ENCODE measurements around the gene CIITA.
A peak's percentile ranks its signal among the peaks of the same experiment; 100 is the strongest.
"Not testable (repeated sequence)": the region's sequence is repeated elsewhere in the genome, so short reads cannot be mapped to it uniquely, and the experiment has no call there.

The CIITA gene

GRCh38 chr16:10926867-10927266, 49.9 kb downstream of the CIITA start:
- no peak overlapping the region for H3K4me3 ChIP-seq (ENCODE audit: low read depth, low read length)
- peaks cover 10% of the 10 kb centered on the region; the same call in 1 of the 2 replicates for H3K36me3 ChIP-seq
- H3K9me3 ChIP-seq: no peaks in the 10 kb centered on the region
- no peaks in the 10 kb centered on the region for H3K4me1 ChIP-seq
- no peak for DNase-seq
- H3K27me3 ChIP-seq: no peaks in the 10 kb centered on the region
- no peak for TF ChIP-seq CTCF (IDR thresholded peaks at IDR 0.05; ENCODE audit: low read depth, low read length)

DNA sequence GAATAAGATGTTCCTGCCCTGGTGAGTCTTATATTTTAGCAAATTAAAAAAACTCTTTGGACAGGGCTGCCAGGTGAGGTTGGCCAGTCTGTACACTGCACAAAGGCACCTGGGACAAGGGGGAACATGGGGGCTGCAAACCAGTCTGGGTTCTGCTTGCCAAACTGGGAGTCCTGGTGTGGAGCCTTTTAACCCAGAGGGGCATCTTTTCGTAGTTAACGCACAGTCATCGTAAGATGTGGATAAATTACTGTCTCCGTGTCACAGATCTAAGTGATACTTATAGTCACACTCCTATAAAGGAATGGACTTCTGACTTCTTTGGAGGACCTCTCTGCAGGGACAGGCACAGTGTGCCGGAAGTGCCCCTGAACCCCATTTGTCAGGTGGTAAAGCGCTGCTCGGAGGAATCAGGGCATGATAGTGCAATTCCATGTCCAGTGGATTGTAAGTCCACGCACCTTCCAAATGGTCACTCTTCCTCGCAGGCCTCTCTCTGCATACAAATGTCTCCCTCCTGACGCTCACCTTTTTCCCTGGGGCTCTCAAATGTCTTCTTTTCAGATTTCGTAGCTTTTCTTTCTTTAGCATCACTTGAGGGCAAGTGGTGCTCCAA, 50.6 kb downstream of the CIITA start:
- peaks cover 10% of the 10 kb centered on the region; the same call in 1 of the 2 replicates for H3K36me3 ChIP-seq
- DNase-seq: no peak
- H3K4me1 ChIP-seq: no peaks in the 10 kb centered on the region
- no peak overlapping the region for H3K4me3 ChIP-seq (ENCODE audit: low read depth, low read length)
- TF ChIP-seq CTCF (IDR thresholded peaks at IDR 0.05; ENCODE audit: low read depth, low read length): no peak
- no peaks in the 10 kb centered on the region for H3K9me3 ChIP-seq
- no peaks in the 10 kb centered on the region for H3K27me3 ChIP-seq

GRCh38 chr16:10929097-10929496, 52.1 kb downstream of the CIITA start:
- not testable (repeated sequence) for H3K9me3 ChIP-seq; H3K4me3 ChIP-seq (ENCODE audit: low read depth, low read length); H3K27me3 ChIP-seq; DNase-seq; H3K4me1 ChIP-seq
- H3K36me3 ChIP-seq: peaks cover 19% of the 10 kb centered on the region

GRCh38 chr16:10929853-10930754, 53.1 kb downstream of the CIITA start:
- peaks cover 19% of the 10 kb centered on the region for H3K36me3 ChIP-seq
- no peak for DNase-seq
- no peaks in the 10 kb centered on the region for H3K27me3 ChIP-seq
- H3K4me1 ChIP-seq: no peaks in the 10 kb centered on the region; the same call in 1 of the 2 replicates
- no peak overlapping the region for H3K4me3 ChIP-seq (ENCODE audit: low read depth, low read length)
- H3K9me3 ChIP-seq: no peaks in the 10 kb centered on the region
- no peak for TF ChIP-seq CTCF (IDR thresholded peaks at IDR 0.05; ENCODE audit: low read depth, low read length)

GRCh38 chr16:10930755-10931093, 53.7 kb downstream of the CIITA start:
- Histone ChIP-seq H3K4me1 (no peaks in the 10 kb centered on the region; the same call in 1 of the 2 replicates), H3K27me3 (no peaks in the 10 kb centered on the region), H3K4me3 (ENCODE audit: low read depth, low read length) (no peak overlapping the region), H3K9me3 (no peaks in the 10 kb centered on the region), H3K36me3 (peaks cover 19% of the 10 kb centered on the region)
- peak; percentile 9; the same call in 1 of the 2 replicates for TF ChIP-seq CTCF (IDR thresholded peaks at IDR 0.05; ENCODE audit: low read depth, low read length)
- DNase-seq: no peak

GRCh38 chr16:10931134-10931533, 54.1 kb downstream of the CIITA start:
- TF ChIP-seq CTCF (IDR thresholded peaks at IDR 0.05; ENCODE audit: low read depth, low read length): no peak
- H3K9me3 ChIP-seq: no peaks in the 10 kb centered on the region
- H3K4me3 ChIP-seq (ENCODE audit: low read depth, low read length): no peak overlapping the region
- H3K36me3 ChIP-seq: peaks cover 17% of the 10 kb centered on the region
- H3K4me1 ChIP-seq: no peaks in the 10 kb centered on the region; the same call in 1 of the 2 replicates
- no peak for DNase-seq
- no peaks in the 10 kb centered on the region for H3K27me3 ChIP-seq

All from BE2C (cell line).